ENCODE data around the gene COMP.

Gene COMP

GRCh38 chr19:18803550-18804138 is 12.5 kb upstream of the COMP start:
- no peak for DNase-seq (ENCODE audit: low spot score)

GRCh38 chr19:18802354-18802753 is 11.2 kb upstream of the COMP start:
- no peak for DNase-seq (ENCODE audit: low spot score)

GRCh38 chr19:18800636-18801035 is 9.5 kb upstream of the COMP start:
- DNase-seq (ENCODE audit: low spot score), result no peak

GRCh38 chr19:18800079-18800478 is 9.0 kb upstream of the COMP start:
- DNase-seq (ENCODE audit: low spot score), result no peak

GRCh38 chr19:18799389-18799970 is 8.4 kb upstream of the COMP start:
- no peak for DNase-seq (ENCODE audit: low spot score)

GRCh38 chr19:18798384-18799352 is 7.6 kb upstream of the COMP start:
- no peak for DNase-seq (ENCODE audit: low spot score)

GRCh38 chr19:18796239-18796638 is 5.1 kb upstream of the COMP start:
- no peak for DNase-seq (ENCODE audit: low spot score)

GRCh38 chr19:18795540-18795939 is 4.4 kb upstream of the COMP start:
- no peak for DNase-seq (ENCODE audit: low spot score)

GRCh38 chr19:18794692-18795091 is 3.6 kb upstream of the COMP start:
- DNase-seq (ENCODE audit: low spot score), result no peak

GRCh38 chr19:18794029-18794313 is 2.9 kb upstream of the COMP start:
- no peak for DNase-seq (ENCODE audit: low spot score)

GRCh38 chr19:18793144-18794028 is 2.3 kb upstream of the COMP start:
- no peak for DNase-seq (ENCODE audit: low spot score)

GRCh38 chr19:18792661-18793060 is 1.6 kb upstream of the COMP start:
- DNase-seq (ENCODE audit: low spot score), result no peak

- DNase-seq (ENCODE audit: low spot score), result no peak
Observed at GRCh38 chr19:18791315-18791678, 192 bp upstream of the COMP start.

GRCh38 chr19:18789883-18790565 is 1.1 kb downstream of the COMP start:
- DNase-seq (ENCODE audit: low spot score), result peak; percentile 52

GRCh38 chr19:18789422-18789869 is 1.7 kb downstream of the COMP start:
- no peak for DNase-seq (ENCODE audit: low spot score)

- DNase-seq (ENCODE audit: low spot score), result no peak
Observed at GRCh38 chr19:18788529-18789421, 2.3 kb downstream of the COMP start.

GRCh38 chr19:18785179-18786124 is 5.7 kb downstream of the COMP start:
- DNase-seq (ENCODE audit: low spot score), result peak; percentile 99

GRCh38 chr19:18784786-18785120 is 6.4 kb downstream of the COMP start:
- DNase-seq (ENCODE audit: low spot score), result no peak

- no peak for DNase-seq (ENCODE audit: low spot score)
Observed at GRCh38 chr19:18783958-18784785, 6.9 kb downstream of the COMP start.
